Hematopoietic multipotent progenitor cell (in vitro differentiated cells): ENCODE results near the gene SLC4A4. TPM values are rescaled to one million over a fixed set of nuclear protein-coding genes. Genes with fewer than 3 reads are reported as not detected.

Experiments used
- DNase-seq, 3 donors: peaks; one replicate each; pipeline ENCODE4 v3.0.0-alpha.2; 2011 to 2015; ENCODE audit warnings: low read depth in 2 of 3, low spot score in 2 of 3
- total RNA-seq: library from RNA; depleted of rRNA; stranded (reverse); fragments of >200 nt; gene quantifications from one replicate; pipeline ENCODE4 v1.2.3, GENCODE V29; 2012

The SLC4A4 gene
- total RNA-seq, 1 donor: 0.27 TPM

DNA sequence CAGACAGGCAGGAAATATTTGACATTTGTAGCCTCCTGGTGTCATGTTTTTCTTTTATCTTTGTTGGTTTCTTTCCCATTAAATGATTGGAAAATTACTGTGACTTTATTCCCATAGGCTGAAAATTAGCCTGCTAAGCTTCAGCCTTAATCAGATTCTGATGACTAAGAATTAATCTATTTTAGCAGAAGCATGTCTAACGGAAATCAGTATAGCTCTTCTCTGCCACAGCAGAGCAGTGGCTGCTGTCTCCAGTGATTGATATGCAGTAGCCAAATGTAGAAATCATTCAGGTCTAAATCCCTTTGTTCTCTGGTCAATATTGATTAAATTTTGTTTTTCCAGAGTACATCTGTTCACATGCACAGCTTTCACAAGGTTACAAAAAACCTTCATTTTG is 245.8 kb downstream of the SLC4A4 start:
- DNase-seq: no peak

DNA sequence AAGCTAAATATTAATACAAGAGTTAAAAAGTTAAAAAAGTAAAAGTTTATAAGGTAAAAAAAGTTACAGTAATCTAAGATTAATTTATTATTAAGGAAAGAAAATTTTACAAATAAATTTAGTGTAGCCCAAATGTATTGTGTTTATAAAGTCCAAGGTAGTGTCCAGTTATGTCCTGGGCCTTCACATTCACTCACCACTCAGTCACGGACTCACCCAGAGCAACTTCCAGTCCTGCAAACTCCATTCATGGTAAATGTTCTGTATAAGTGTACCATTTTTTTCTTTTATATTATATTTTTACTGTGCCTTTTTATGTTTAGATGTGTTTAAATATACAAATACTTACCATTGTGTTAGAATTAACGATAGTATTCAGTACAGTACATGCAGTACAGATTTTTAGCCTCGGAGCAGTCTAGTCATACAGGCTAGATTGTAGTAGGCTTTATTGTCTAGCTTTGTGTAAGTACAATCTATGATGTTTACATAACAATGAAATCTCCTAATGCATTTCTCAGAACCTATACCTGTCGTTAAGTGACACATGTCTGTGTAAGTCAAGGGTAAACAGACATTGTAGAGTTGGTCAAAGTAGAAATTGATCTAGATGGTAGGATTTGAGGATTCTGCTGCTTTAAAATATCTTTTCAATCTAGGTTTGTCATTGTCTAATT is 247.4 kb downstream of the SLC4A4 start:
- DNase-seq: no peak

DNA sequence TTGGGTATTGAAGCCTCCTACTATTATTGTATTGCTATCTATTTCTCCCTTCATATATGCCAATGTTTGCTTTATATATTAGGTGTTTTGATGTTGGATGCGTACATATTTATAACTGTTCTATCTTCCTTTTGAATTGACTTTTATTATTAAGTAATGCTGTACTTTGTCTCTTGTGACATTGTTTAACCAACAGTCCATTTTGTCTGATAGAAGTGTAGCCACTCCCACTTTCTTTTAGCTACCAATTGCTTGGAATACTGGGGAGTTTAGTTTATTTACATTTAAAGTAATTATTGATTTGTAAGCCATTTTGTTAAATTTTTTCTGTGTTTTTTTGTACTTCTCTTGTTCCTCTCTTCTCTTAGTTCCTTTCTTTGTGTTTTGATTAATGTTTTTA is 249.2 kb downstream of the SLC4A4 start:
- no peak for DNase-seq

DNA sequence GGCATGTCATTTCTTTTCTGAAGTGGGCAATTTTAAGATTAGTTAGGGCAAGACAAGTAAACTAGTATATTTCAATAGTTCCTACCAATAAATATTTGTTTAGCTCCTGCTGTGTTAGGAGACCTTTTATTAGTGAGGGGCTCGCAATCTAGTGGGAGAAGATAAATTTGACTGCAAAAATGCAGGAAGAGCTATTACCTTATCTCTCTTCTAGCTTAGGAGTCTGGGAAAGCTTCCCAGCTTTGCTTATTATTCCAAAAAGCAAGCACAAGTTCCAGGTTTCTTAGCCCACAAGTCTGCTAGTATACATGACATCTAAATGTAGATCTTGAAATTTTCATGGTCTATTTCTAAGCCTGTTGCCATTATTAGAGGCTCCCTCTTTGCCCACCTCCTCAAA is 254.0 kb downstream of the SLC4A4 start:
- no peak for DNase-seq

GRCh38 chr4:71593311-71593710 is 254.5 kb downstream of the SLC4A4 start:
- no peak for DNase-seq

- no peak for DNase-seq
Measured at GRCh38 chr4:71595576-71596108, 256.8 kb downstream of the SLC4A4 start.

DNA sequence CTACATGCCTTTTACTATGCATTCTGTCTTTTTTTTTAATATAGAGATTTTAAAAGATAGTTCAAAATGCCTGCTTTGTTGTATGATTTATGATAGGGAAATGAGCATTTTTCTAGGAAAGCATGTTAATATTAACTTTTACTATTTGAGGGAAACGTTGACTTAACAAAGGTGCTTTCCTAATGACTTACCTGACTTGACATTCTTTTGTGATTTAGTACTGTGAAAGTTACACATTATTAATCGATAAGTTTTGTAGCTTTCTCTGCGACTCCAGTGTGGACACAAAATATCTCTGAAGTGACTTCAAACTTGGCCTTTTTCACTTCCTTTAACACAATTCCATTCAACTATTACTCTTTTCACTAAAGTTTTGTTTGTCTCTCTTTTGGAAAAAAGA is 260.8 kb downstream of the SLC4A4 start:
- DNase-seq: no peak

- DNase-seq: no peak
Measured at GRCh38 chr4:71602289-71602900, 263.6 kb downstream of the SLC4A4 start.

DNA sequence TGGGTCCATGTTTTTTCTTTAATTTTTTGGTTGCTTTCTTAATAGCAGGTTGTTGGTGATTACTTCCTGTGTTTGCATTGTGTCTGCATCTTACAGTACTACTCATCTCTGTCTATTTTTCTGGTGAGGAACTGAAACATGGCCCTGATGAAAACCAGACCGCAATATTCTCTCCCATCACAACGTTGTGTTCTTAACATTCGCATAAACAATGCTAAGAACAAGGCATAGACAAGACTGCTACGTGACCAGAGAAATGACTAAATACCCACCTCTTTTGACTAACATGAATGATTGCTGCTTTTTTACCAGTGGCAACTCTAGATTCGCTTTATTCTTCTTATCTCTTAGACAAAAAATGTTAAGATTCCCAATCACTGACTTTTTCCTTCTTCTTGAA is 266.0 kb downstream of the SLC4A4 start:
- DNase-seq: no peak

- DNase-seq: no peak
Measured at GRCh38 chr4:71607109-71607508, 268.3 kb downstream of the SLC4A4 start.

GRCh38 chr4:71607780-71608677 is 269.2 kb downstream of the SLC4A4 start:
- DNase-seq: no peak

DNA sequence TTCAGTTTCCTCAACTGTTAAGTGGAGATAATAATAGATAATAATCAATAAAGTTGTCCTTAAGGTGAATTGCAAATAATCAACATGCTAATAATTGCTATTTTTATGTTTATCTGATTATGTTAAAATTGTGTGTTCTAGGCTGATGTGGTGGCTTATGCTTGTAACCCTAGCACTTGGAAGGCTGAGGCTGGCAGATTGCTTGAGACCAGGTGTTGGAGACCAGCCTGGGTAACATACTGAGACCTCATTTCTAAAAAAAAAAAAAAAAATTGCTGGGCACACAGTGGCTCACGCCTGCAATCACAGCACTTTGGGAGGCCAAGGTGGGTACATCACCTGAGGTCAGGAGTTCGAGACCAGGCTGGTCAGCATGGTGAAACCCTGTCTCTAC is 269.9 kb downstream of the SLC4A4 start:
- no peak for DNase-seq

GRCh38 chr4:71609167-71609566 is 270.3 kb downstream of the SLC4A4 start:
- DNase-seq: no peak

GRCh38 chr4:71609651-71610050 is 270.8 kb downstream of the SLC4A4 start:
- DNase-seq: no peak

GRCh38 chr4:71614621-71615020 is 275.8 kb downstream of the SLC4A4 start:
- no peak for DNase-seq

- DNase-seq: no peak
Measured at GRCh38 chr4:71616168-71616811, 277.5 kb downstream of the SLC4A4 start.
